Stimulated activated CD8-positive, alpha-beta memory T cell treated with anti-CD3 and anti-CD28 coated beads, Interleukin-12 subunit alpha, Interleukin-12 subunit beta, amount 100 ng/mL, for 4 hours (primary cell): ENCODE data around the gene UMAD1.

ENCODE experiments used
- DNase-seq: peaks from one replicate; pipeline ENCODE4 v3.0.0-alpha.2; 2020; ENCODE audit warnings: low read depth

UMAD1 gene

GRCh38 chr7:7895004-7895650, 254.6 kb downstream of the UMAD1 start:
- DNase-seq, result no peak

GRCh38 chr7:7895754-7896153, 255.2 kb downstream of the UMAD1 start:
- no peak for DNase-seq

GRCh38 chr7:7897509-7897908, 257.0 kb downstream of the UMAD1 start:
- DNase-seq, result no peak

- DNase-seq, result no peak
Measured at GRCh38 chr7:7897949-7898515, 257.5 kb downstream of the UMAD1 start.

GRCh38 chr7:7902845-7903244, 262.3 kb downstream of the UMAD1 start:
- no peak for DNase-seq

- no peak for DNase-seq
Measured at GRCh38 chr7:7907306-7907705, 266.8 kb downstream of the UMAD1 start.

- DNase-seq, result no peak
Measured at GRCh38 chr7:7908622-7909145, 268.1 kb downstream of the UMAD1 start.

- DNase-seq, result no peak
Measured at GRCh38 chr7:7909376-7909775, 268.8 kb downstream of the UMAD1 start.

GRCh38 chr7:7911369-7912123, 271.0 kb downstream of the UMAD1 start:
- no peak for DNase-seq

GRCh38 chr7:7912937-7913336, 272.4 kb downstream of the UMAD1 start:
- DNase-seq, result no peak

- no peak for DNase-seq
Measured at GRCh38 chr7:7913504-7913903, 273.0 kb downstream of the UMAD1 start.

GRCh38 chr7:7914547-7914946, 274.0 kb downstream of the UMAD1 start:
- no peak for DNase-seq

- DNase-seq, result no peak
Measured at GRCh38 chr7:7916064-7916463, 275.5 kb downstream of the UMAD1 start.

GRCh38 chr7:7917593-7917992, 277.0 kb downstream of the UMAD1 start:
- no peak for DNase-seq

- no peak for DNase-seq
Measured at GRCh38 chr7:7918736-7919448, 278.3 kb downstream of the UMAD1 start.

- no peak for DNase-seq
Measured at GRCh38 chr7:7919449-7919945, 278.9 kb downstream of the UMAD1 start.

- DNase-seq, result no peak
Measured at GRCh38 chr7:7920056-7920455, 279.5 kb downstream of the UMAD1 start.

- no peak for DNase-seq
Measured at GRCh38 chr7:7920481-7920880, 279.9 kb downstream of the UMAD1 start.

- DNase-seq, result no peak
Measured at GRCh38 chr7:7921830-7922229, 281.3 kb downstream of the UMAD1 start.

GRCh38 chr7:7922684-7923385, 282.3 kb downstream of the UMAD1 start:
- no peak for DNase-seq

- no peak for DNase-seq
Measured at GRCh38 chr7:7923818-7924217, 283.3 kb downstream of the UMAD1 start.

GRCh38 chr7:7924303-7924702, 283.8 kb downstream of the UMAD1 start:
- no peak for DNase-seq
